NT2/D1 (cell line): ENCODE measurements around the gene B3GALT6.

ENCODE experiments used
- SUZ12 ChIP-seq: IDR thresholded peaks from 2 replicates; pipeline ENCODE4 v1.6.1; 2011; ENCODE audit not compliant: insufficient read length, insufficient read depth; ENCODE audit errors: extremely low read depth
- YY1 ChIP-seq: IDR thresholded peaks from 2 replicates; pipeline ENCODE4 v1.6.1; 2011; ENCODE audit not compliant: insufficient read length, insufficient read depth

DNA sequence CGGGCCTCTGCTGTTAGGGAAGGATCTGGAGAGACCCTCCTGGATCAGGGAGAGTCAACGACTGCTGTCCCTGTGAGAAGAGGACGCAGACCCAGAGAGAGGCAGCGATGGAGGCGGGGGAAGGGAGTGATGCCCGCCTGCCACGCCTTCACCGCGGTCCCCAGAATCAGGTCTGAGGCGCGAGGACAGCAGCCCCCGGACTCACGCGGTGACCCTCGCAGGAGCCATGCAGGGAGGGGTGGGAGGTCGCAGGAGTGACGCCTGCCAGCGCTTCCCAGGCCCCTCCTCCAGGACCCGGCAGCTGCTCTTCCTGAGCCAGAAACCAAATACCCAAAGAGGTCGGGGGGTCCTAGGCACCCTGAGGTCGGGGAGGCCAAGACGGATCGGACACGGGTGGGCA is 11.8 kb upstream of the B3GALT6 start:
- TF ChIP-seq SUZ12: no peak
- no peak for TF ChIP-seq YY1
